BJ (cell line): ENCODE data around the gene CDK12. TPM values are rescaled to one million over a fixed set of nuclear protein-coding genes. Genes with fewer than 3 reads are reported as not detected.
"Not testable (repeated sequence)": the region's sequence is repeated elsewhere in the genome, so short reads cannot be mapped to it uniquely, and the experiment has no call there.

Experiments used
- CTCF ChIA-PET: fragments of 350-600 bp; formaldehyde crosslinking; extraction: SDS; loops from one replicate; lab custom pipeline; 2021; ENCODE audit warnings: antibody characterized with exemption, inconsistent platforms; lab: Yijun Ruan, JAX
- POLR2A ChIA-PET: fragments of 300-600 bp; sonication (Branson Sonifier 250); formaldehyde crosslinking; extraction: SDS; loops from one replicate; lab custom pipeline; 2021; ENCODE audit warnings: antibody characterized with exemption; lab: Charles Lee
- DNase-seq: peaks from one replicate; pipeline ENCODE4 v3.0.0-alpha.2; 2011; ENCODE audit warnings: low read depth
- H3K27me3 ChIP-seq: 2 replicates; pipeline ENCODE4 v1.6.0; 2011; ENCODE audit warnings: low read length; ENCODE audit not compliant: control insufficient read depth, insufficient read depth
- H3K36me3 ChIP-seq: 2 replicates; pipeline ENCODE4 v1.5.1; 2011; ENCODE audit warnings: low read length; ENCODE audit not compliant: control insufficient read depth, insufficient read depth
- H3K4me3 ChIP-seq: 2 replicates; pipeline ENCODE4 v1.5.1; 2011; ENCODE audit warnings: low read depth, mild to moderate bottlenecking, control low read depth, low read length
- polyA minus RNA-seq: library from RNA; depleted of rRNA, polyadenylated mRNA; stranded (reverse); fragments of >200 nt; gene quantifications from 2 replicates; pipeline ENCODE4 v1.2.3, GENCODE V29; 2011; rRNA and poly(A)+ RNA removed
- polyA plus RNA-seq: library from polyadenylated mRNA; depleted of rRNA; stranded (reverse); fragments of >200 nt; gene quantifications from 2 replicates; pipeline ENCODE4 v1.2.3, GENCODE V29; 2011; rRNA removed
- TF ChIP-seq, protein P1 (sequence below): IDR thresholded peaks from 2 replicates; pipeline ENCODE4 v1.5.1; 2011; ENCODE audit warnings: low read depth, mild to moderate bottlenecking, control low read depth, inconsistent platforms, low read length, moderate library complexity; ENCODE audit not compliant: insufficient read depth

The CDK12 gene
- polyA plus RNA-seq (16.6 and 19.1 TPM in 2 replicates), polyA minus RNA-seq (37.7 and 41.9 TPM in 2 replicates)

DNA sequence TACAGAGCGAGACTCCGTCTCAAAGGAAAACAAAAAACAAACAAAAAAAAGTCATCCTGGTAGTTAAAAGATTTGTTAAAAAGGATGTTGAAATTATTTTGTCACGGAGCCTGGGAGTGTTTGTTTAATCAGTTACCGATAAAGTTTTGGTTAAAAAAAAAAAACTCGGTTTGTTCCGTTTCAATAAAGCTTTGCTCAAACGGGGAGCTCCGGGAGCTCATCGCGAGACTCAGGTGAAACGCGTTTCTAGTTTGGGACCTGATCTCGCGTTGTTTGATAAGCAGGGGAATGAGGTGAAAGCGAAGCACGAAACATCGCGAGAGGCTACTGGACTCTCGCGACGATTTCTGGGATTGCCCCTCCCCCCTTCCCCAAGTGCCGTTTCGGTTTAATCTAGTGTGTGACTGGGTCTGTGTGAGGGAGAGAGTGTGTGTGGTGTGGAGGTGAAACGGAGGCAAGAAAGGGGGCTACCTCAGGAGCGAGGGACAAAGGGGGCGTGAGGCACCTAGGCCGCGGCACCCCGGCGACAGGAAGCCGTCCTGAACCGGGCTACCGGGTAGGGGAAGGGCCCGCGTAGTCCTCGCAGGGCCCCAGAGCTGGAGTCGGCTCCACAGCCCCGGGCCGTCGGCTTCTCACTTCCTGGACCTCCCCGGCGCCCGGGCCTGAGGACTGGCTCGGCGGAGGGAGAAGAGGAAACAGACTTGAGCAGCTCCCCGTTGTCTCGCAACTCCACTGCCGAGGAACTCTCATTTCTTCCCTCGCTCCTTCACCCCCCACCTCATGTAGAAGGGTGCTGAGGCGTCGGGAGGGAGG, at the start of gene CDK12:
CDK12 (plus strand) TSS at position 374 of the 813 bp plus-strand sequence. CDS start 586 bp downstream, outside the sequence.
- CTCF ChIA-PET: interaction anchor here (0.6 to 1.8 kb wide), 5 partner anchors 10 to 217 kb away, joined by 3 to 7 read pairs (median 3); partner anchors contain the start of gene MED1
- Histone ChIP-seq H3K36me3 (no peaks in the 10 kb centered on the region), H3K27me3 (no peaks in the 10 kb centered on the region), H3K4me3 (peak within 1 kb of the TSS; percentile 81)
- POLR2A ChIA-PET: interaction anchor here (0.9 to 1.8 kb wide), 2 partner anchors 10 to 14 kb away, joined by 4 to 18 read pairs; partner anchors contain the start of gene MED1
- DNase-seq: peak; percentile 92
- TF ChIP-seq, protein P1, sequence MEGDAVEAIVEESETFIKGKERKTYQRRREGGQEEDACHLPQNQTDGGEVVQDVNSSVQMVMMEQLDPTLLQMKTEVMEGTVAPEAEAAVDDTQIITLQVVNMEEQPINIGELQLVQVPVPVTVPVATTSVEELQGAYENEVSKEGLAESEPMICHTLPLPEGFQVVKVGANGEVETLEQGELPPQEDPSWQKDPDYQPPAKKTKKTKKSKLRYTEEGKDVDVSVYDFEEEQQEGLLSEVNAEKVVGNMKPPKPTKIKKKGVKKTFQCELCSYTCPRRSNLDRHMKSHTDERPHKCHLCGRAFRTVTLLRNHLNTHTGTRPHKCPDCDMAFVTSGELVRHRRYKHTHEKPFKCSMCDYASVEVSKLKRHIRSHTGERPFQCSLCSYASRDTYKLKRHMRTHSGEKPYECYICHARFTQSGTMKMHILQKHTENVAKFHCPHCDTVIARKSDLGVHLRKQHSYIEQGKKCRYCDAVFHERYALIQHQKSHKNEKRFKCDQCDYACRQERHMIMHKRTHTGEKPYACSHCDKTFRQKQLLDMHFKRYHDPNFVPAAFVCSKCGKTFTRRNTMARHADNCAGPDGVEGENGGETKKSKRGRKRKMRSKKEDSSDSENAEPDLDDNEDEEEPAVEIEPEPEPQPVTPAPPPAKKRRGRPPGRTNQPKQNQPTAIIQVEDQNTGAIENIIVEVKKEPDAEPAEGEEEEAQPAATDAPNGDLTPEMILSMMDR: no peak

DNA sequence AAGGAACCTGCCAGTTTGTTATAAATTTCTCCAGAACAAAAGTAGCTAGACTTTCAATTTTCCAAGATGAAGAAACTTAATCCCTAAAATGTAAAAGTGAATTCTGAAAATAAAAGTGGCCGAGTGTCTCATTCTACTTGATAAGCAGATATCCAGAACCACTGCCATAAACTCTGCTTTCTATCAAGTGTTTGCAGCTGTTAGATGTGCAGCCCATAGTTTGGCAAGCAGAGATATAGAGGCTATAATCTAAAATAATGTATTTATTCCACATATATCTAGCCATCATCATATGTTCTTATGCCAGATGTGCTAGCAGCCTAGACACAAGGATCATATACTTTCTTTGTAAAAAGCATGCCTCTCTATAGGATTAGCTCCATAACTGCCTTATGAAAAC, 45.1 kb upstream of the CDK12 start:
- H3K36me3 ChIP-seq: peaks cover 7% of the 10 kb centered on the region; the same call in 1 of the 2 replicates
- DNase-seq: no peak
- ChIA-PET CTCF (no interaction called here), POLR2A (interaction anchor here (0.5 kb wide), 1 partner anchor 76 kb away, joined by 15 read pairs; no protein-coding TSS in a partner anchor)
- H3K27me3 ChIP-seq: no peaks in the 10 kb centered on the region
- TF ChIP-seq, protein P1: no peak
- H3K4me3 ChIP-seq: no peak overlapping the region

DNA sequence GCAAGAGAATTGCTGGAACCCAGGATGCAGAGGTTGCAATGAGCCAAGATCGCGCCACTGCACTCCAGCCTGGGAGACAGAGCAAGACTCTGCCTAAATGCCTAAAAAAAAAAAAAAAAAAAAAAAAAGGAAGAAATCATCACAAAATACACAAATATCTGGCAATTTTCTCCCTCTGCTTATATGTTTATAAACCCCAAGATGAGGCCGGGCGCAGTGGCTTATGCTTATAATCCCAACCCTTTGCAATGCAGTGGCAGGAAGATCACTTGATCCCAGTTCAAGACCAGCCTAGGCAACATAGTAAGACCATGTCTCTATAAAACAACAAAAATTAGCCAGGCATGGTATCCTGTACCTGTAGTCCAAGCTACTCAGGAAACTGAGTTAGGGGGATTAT, 31.7 kb upstream of the CDK12 start:
- no peak for DNase-seq
- ChIA-PET CTCF (no interaction called here), POLR2A (no interaction called here)
- TF ChIP-seq, protein P1: no peak
- no peaks in the 10 kb centered on the region for H3K27me3 ChIP-seq
- no peak overlapping the region for H3K4me3 ChIP-seq
- peaks cover 17% of the 10 kb centered on the region for H3K36me3 ChIP-seq

DNA sequence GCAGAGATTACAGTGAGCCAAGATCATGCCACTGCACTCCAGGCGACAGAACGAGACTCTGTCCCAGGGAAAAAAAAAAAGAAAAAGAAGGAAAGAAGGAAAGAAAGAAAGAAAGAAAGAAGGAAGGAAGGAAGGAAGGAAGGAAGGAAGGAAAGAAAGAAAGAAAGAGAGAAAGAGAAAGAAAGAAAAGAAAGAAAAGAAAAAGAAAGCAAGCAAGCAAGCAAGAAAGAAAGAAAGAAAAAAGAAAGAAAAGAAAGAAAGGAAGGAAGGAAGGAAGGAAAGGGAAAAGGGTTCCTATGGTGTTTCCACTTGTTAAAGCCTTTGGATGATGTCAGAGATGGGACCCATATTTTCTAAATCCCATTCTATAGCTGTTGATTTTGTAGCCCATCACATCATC, 21.4 kb upstream of the CDK12 start:
- CTCF ChIA-PET: interaction anchor here (0.6 kb wide), 1 partner anchor 705 kb away, joined by 5 read pairs; no protein-coding TSS in a partner anchor
- H3K4me3 ChIP-seq, POLR2A ChIA-PET, DNase-seq, H3K36me3 ChIP-seq, H3K27me3 ChIP-seq: not testable (repeated sequence)

DNA sequence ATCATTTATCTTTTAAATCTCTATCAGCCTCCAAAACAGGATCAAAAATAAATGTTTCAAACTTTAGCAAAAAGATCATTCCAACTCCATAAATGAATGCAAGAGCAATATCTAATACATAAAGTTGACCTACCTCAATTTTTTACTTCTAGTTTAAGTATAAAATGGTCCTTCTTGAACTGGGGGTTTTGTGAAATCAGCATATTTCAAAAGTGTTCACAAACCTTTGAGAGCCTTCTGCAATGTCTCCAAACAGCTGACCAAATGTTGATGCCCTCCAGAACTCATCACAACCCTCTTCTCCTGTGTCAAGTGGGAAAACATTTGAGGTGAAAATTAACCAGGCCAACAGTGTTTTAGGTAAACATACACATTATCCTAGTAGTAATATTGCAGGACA, 18.0 kb upstream of the CDK12 start:
- no peak for DNase-seq
- Histone ChIP-seq H3K36me3 (peaks cover 5% of the 10 kb centered on the region), H3K4me3 (no peak overlapping the region), H3K27me3 (no peaks in the 10 kb centered on the region)
- TF ChIP-seq, protein P1: no peak
- POLR2A ChIA-PET: no interaction called here
- CTCF ChIA-PET: no interaction called here
